NB4 (cell line): Measurements from ENCODE around the gene FAM222A.

Source experiments
- DNase-seq: peaks from one replicate; pipeline ENCODE4 v3.0.0; 2010; ENCODE audit warnings: low read depth
- H3K4me3 ChIP-seq: one replicate; pipeline ENCODE4 v1.5.1; 2011; ENCODE audit warnings: mild to moderate bottlenecking, low read depth, low read length, moderate library complexity
- CTCF ChIP-seq: IDR thresholded peaks from one replicate; pipeline ENCODE4 v1.5.1; 2012; ENCODE audit warnings: low read depth, low read length
- MYC ChIP-seq: IDR thresholded peaks from 2 replicates; pipeline ENCODE4 v1.6.1; 2011; ENCODE audit warnings: low read depth, low read length
- POLR2A ChIP-seq: IDR thresholded peaks from 2 replicates; pipeline ENCODE4 v1.6.1; 2011; ENCODE audit warnings: mild to moderate bottlenecking; ENCODE audit not compliant: insufficient read length; ENCODE audit errors: extremely low read depth
- TF ChIP-seq, protein P1 (sequence below): IDR thresholded peaks from 2 replicates; pipeline ENCODE4 v1.6.1; 2011; ENCODE audit warnings: low read depth, low read length

FAM222A gene

GRCh38 chr12:109720857-109721189 is 7.2 kb downstream of the FAM222A start:
- no peak for DNase-seq
- TF ChIP-seq CTCF: no peak
- TF ChIP-seq, protein P1, sequence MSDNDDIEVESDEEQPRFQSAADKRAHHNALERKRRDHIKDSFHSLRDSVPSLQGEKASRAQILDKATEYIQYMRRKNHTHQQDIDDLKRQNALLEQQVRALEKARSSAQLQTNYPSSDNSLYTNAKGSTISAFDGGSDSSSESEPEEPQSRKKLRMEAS: no peak
- TF ChIP-seq MYC: no peak
- no peak for TF ChIP-seq POLR2A
- no peak overlapping the region for H3K4me3 ChIP-seq

- TF ChIP-seq, protein P1: no peak
- TF ChIP-seq CTCF (no peak), MYC (no peak), POLR2A (no peak)
- H3K4me3 ChIP-seq: no peak overlapping the region
- DNase-seq: no peak
Observed at GRCh38 chr12:109721276-109721675, 7.7 kb downstream of the FAM222A start.

DNA sequence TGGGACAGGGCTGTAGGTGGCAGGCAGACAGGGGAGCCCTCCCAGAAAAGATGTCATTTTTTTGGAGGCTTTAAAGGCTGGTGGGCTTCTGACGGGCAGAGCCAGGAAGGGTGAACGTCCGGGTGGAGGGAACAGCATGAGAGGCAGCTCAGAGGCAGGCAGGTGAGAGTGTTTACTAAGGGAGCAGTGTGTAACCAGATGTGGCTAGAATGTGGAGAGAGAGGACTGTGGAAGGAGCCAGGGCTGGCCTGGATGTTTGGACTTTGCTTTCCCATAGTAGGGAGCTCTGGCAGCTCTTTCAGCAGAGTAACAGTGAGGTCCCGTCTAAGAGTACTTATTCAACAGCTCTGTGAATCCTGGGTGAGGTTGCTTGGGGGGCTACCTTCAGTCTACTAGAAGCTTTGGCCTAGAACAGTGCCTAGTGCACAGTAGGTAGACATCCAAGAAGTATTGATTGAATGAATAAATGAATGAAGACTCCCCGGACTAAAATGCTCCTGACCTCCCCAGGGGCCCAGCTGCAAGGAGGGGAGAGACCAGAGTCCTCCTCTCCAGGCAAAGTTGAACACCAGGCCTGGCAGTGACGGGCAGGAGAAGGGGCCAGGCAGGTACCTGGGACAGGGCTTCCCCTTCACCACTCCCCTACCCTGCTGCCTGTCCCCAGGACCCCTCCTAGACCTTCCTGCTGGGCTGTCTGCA is 8.5 kb downstream of the FAM222A start:
- TF ChIP-seq POLR2A: no peak
- TF ChIP-seq, protein P1: no peak
- no peak for TF ChIP-seq CTCF
- TF ChIP-seq MYC: no peak
- no peak overlapping the region for H3K4me3 ChIP-seq
- no peak for DNase-seq

DNA sequence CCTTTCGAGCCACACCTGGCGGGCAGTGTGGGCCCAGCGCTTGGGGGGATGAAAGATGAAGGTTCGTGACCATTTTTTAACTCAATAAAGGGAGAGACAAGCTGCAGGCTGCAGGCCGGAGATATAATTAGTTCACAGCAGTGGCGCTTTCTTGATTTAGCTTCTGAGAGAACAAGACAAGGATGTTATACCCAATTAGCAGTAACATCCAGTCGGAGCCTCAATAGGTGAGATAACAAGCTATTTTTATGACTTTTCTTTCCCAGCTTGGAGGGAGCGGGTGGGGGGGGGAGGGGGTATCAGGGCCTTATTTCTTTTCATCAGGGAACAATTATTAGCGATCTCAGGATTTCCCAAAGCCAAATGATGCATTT is 9.1 kb downstream of the FAM222A start:
- no peak for DNase-seq
- TF ChIP-seq MYC (no peak), POLR2A (no peak), CTCF (no peak)
- TF ChIP-seq, protein P1: no peak
- no peak overlapping the region for H3K4me3 ChIP-seq

DNA sequence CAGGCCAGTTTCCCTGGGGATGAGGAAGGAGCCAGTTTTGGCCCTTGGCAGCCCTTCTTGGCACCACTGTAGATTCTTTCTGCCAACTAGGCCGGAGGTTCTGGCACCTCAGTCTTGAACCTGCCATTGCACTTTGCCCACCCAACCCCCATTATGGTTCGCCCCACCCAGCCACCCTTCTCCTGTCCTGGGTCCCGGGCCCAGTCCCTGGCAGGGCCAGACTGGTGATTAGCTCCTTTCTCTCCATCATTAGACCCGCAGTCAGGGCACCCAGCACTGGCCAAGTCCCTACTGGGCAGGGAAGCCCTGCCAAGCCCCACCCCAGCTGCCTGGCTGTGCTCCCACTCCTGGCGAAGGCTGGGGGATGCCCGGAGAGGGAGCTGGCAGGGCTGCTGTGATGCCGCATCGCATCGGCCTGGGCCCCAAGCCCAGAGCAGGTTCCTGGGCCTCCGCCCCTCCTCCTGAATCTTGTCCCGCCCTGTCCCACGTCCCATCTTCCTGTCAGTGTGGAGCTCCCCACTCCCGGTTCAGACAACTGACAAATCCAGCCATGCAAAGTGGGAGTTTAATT is 9.8 kb downstream of the FAM222A start:
- TF ChIP-seq POLR2A (no peak), MYC (no peak), CTCF (no peak)
- TF ChIP-seq, protein P1: no peak
- no peak for DNase-seq
- no peak overlapping the region for H3K4me3 ChIP-seq
